Endothelial cell of umbilical vein (primary cell): ENCODE results near the gene CFAP68. TPM values are rescaled to one million over a fixed set of nuclear protein-coding genes. Genes with fewer than 3 reads are reported as not detected.

Experiments used
- BruUV-seq: library from RNA; stranded (reverse); fragments of 400-500 nt; replicated peaks from 2 replicates; lab custom pipeline; 2021; lab: Mats Ljungman, UMichigan
- CTCF ChIA-PET: fragments of 300-600, 350-600 bp; sonication (Branson Sonifier 250); formaldehyde crosslinking; loops from one replicate; lab custom pipeline; 2021; ENCODE audit warnings: antibody characterized with exemption, inconsistent platforms; lab: Charles Lee
- POLR2A ChIA-PET: fragments of 300-600, 350-600 bp; sonication (Branson Sonifier 250); formaldehyde crosslinking; loops from one replicate; lab custom pipeline; 2021; ENCODE audit warnings: antibody characterized with exemption, inconsistent platforms; lab: Charles Lee
- DNase-seq: peaks from one replicate; pipeline ENCODE4 v3.0.0-alpha.2; 2011; ENCODE audit warnings: low read depth, low spot score
- FAIRE-seq: peaks from 2 replicates; lab custom pipeline; 2011; peaks lifted over from hg19 to GRCh38; lab: Jason Lieb, UNC
- H2AFZ ChIP-seq: 2 replicates; pipeline ENCODE4 v1.6.0; 2012; ENCODE audit warnings: low read depth, low read length, control low read depth, inconsistent platforms
- H3K27ac ChIP-seq: 2 replicates; pipeline ENCODE4 v1.5.1; 2011; ENCODE audit warnings: low read depth, mild to moderate bottlenecking, control low read depth, low read length, moderate library complexity; ENCODE audit not compliant: insufficient read depth
- H3K27me3 ChIP-seq, 2 experiments: 2 replicates each; pipeline versions ENCODE4 v1.6.0 to v1.6.1; 2011; ENCODE audit warnings: low read length in 2 of 2, mixed read lengths in 1 of 2; ENCODE audit not compliant: control insufficient read depth in 2 of 2, insufficient read depth in 2 of 2
- H3K36me3 ChIP-seq, 2 experiments: 2 replicates in 1 of 2; 3 replicates in 1 of 2; pipeline ENCODE4 v1.5.1; 2011; ENCODE audit warnings: low read length in 2 of 2, mild to moderate bottlenecking in 1 of 2, moderate library complexity in 1 of 2; ENCODE audit not compliant: control insufficient read depth in 2 of 2, insufficient read depth in 2 of 2; ENCODE audit errors: extremely low read depth in 1 of 2
- H3K4me1 ChIP-seq: 3 replicates; pipeline ENCODE4 v1.5.1; 2011; ENCODE audit warnings: mild to moderate bottlenecking, low read length; ENCODE audit not compliant: control insufficient read depth, insufficient read depth; ENCODE audit errors: extremely low read depth
- H3K4me2 ChIP-seq: 2 replicates; pipeline ENCODE4 v1.6.1; 2011; ENCODE audit warnings: low read length, control low read depth, mixed read lengths; ENCODE audit not compliant: insufficient read depth
- H3K4me3 ChIP-seq, 3 experiments: fragments of 200-600 bp in 1 of 3; sonication (generic), shearing (Covaris generic) in 1 of 3; replicated peaks in 1 of 3; 2 replicates each; pipeline ENCODE4 v1.5.1; 2011 to 2016; ENCODE audit warnings: control low read depth in 3 of 3, low read length in 3 of 3, mild to moderate bottlenecking in 2 of 3, inconsistent platforms in 1 of 3, low read depth in 1 of 3, moderate library complexity in 1 of 3; ENCODE audit not compliant: insufficient read depth in 1 of 3
- H3K79me2 ChIP-seq: 2 replicates; pipeline ENCODE4 v1.6.0; 2012; ENCODE audit warnings: low read length, inconsistent platforms; ENCODE audit not compliant: control insufficient read depth, insufficient read depth
- H3K9ac ChIP-seq: replicated peaks from 2 replicates; pipeline ENCODE3; 2011; ENCODE audit warnings: low read length, control low read depth; ENCODE audit not compliant: insufficient read depth; ENCODE audit errors: extremely low read depth
- H3K9me1 ChIP-seq: replicated peaks from 3 replicates; pipeline ENCODE4 v1.6.0; 2011; ENCODE audit warnings: mild to moderate bottlenecking, low read length; ENCODE audit not compliant: control insufficient read depth, insufficient read depth; ENCODE audit errors: extremely low read depth
- H3K9me3 ChIP-seq: replicated peaks from 2 replicates; pipeline ENCODE4 v1.5.1; 2012; ENCODE audit warnings: low read length, inconsistent platforms; ENCODE audit not compliant: control insufficient read depth, insufficient read depth
- H4K20me1 ChIP-seq: replicated peaks from 2 replicates; pipeline ENCODE3; 2011; ENCODE audit warnings: mild to moderate bottlenecking, low read length; ENCODE audit not compliant: control insufficient read depth, insufficient read depth; ENCODE audit errors: extremely low read depth
- EZH2 ChIP-seq: IDR thresholded peaks from 2 replicates; pipeline ENCODE4 v1.6.1; 2012; ENCODE audit warnings: borderline replicate concordance, low read depth, mild to moderate bottlenecking, moderate library complexity, low read length, inconsistent platforms; ENCODE audit not compliant: severe bottlenecking
- FOS ChIP-seq: IDR thresholded peaks from 2 replicates; pipeline ENCODE4 v1.6.1; 2011; ENCODE audit warnings: mild to moderate bottlenecking, low read length, moderate library complexity, borderline replicate concordance; ENCODE audit not compliant: insufficient read depth
- GATA2 ChIP-seq: IDR thresholded peaks from 2 replicates; pipeline ENCODE4 v1.7.0; 2011; ENCODE audit warnings: low read depth, mild to moderate bottlenecking, moderate library complexity, mixed read lengths, low read length; ENCODE audit not compliant: insufficient read length, insufficient read depth
- JUN ChIP-seq: IDR thresholded peaks from 2 replicates; pipeline ENCODE4 v1.6.1; 2011; ENCODE audit warnings: borderline replicate concordance, low read depth; ENCODE audit not compliant: insufficient read length, insufficient read depth
- MYC ChIP-seq: IDR thresholded peaks from one replicate; pipeline ENCODE4 v1.6.1; 2011; ENCODE audit warnings: mild to moderate bottlenecking, low read depth, low read length
- POLR2A ChIP-seq: IDR thresholded peaks from 2 replicates; pipeline ENCODE4 v1.6.1; 2012; ENCODE audit warnings: low read depth, mild to moderate bottlenecking, control low read depth, low read length
- POLR2AphosphoS5 ChIP-seq: IDR thresholded peaks from 2 replicates; pipeline ENCODE4 v1.6.1; 2012; ENCODE audit warnings: low read depth, mild to moderate bottlenecking, control low read depth, low read length, moderate library complexity; ENCODE audit not compliant: insufficient read depth
- dilution Hi-C: fragments of 300-500 bp; cut with MboI; formaldehyde crosslinking; loops from one replicate; pipeline ENCODE4 v1.15.0; 2019; ENCODE audit warnings: low sequenced_read_pairs; ENCODE audit not compliant: extremely low pct_ligation_motif_present
- intact Hi-C: fragments of 100-400 bp; cut with micrococcal nuclease; formaldehyde crosslinking; loops from one replicate; pipeline ENCODE4 v1.10.0; 2022
- polyA plus RNA-seq, 4 experiments: library from polyadenylated mRNA; depleted of rRNA in 3 of 4; stranded (reverse) in 3 of 4; unstranded in 1 of 4; fragments of >200 nt; gene quantifications; 2 replicates each; pipeline versions ENCODE4 v1.2.1 to v1.2.3, GENCODE V29; 2011 to 2012; ENCODE audit warnings: missing spikeins in 1 of 4
- total RNA-seq: library from RNA; stranded (reverse); gene quantifications from 2 replicates; pipeline ENCODE4 v1.2.3, GENCODE V29; 2021
- TF ChIP-seq, protein P1 (sequence below), 2 donors: IDR thresholded peaks; 1 replicate in 1 of 2; 2 replicates in 1 of 2; pipeline ENCODE4 v1.5.1; 2011; ENCODE audit warnings: low read length in 2 of 2, mild to moderate bottlenecking in 2 of 2, moderate library complexity in 2 of 2, control low read depth in 1 of 2, inconsistent platforms in 1 of 2, low read depth in 1 of 2; ENCODE audit not compliant: insufficient read depth in 1 of 2; ENCODE audit errors: extremely low read depth in 1 of 2
- TF ChIP-seq, protein P2 (sequence below): IDR thresholded peaks from 2 replicates; pipeline ENCODE4 v1.6.1; 2011; ENCODE audit not compliant: insufficient read depth, insufficient read length

Gene CFAP68
- total and polyA plus RNA-seq, 2 donors (not counting 3 experiments of a cell fraction or from before 2014, with no cell fraction given) = 7.4 to 10.6 TPM

DNA sequence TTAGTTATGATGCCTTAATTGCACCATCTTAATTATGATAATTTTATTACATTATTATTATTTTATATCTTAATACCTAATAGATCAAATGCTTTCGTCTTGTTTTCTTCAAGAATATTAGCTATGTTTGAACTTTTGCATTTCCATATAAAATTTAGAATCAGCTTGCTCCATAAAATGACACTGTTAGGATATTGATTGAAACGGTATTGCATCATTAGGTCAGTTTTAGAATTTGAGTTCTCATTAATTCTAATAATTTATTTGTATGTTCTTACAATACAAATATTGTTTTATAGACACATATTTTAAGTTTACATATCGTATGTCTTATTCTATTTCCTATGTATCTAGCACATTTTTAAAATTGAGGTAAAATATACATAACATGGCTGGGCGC lies 6.7 kb downstream of the CFAP68 start:
- DNase-seq (no peak), FAIRE-seq (no peak)
- H3K9me3 ChIP-seq = no peaks in the 10 kb centered on the region
- POLR2A ChIA-PET = no interaction called here
- no peak overlapping the region for H3K4me3 ChIP-seq
- CTCF ChIA-PET = no interaction called here
- H3K36me3 ChIP-seq = no peaks in the 10 kb centered on the region
- BruUV-seq = no TSS peak
- H3K27ac ChIP-seq = no peak overlapping the region
- intact Hi-C loops = no loop called here
- H3K4me1 ChIP-seq = peaks cover 10% of the 10 kb centered on the region
- H4K20me1 ChIP-seq = no peaks in the 10 kb centered on the region
- no peak overlapping the region for H3K4me2 ChIP-seq
- no peak overlapping the region for H2AFZ ChIP-seq
- H3K9ac ChIP-seq = no peak overlapping the region
- TF ChIP-seq POLR2AphosphoS5 = no peak
- no peak for TF ChIP-seq MYC
- no peak for TF ChIP-seq FOS
- no peak for TF ChIP-seq GATA2
- TF ChIP-seq, protein P1, sequence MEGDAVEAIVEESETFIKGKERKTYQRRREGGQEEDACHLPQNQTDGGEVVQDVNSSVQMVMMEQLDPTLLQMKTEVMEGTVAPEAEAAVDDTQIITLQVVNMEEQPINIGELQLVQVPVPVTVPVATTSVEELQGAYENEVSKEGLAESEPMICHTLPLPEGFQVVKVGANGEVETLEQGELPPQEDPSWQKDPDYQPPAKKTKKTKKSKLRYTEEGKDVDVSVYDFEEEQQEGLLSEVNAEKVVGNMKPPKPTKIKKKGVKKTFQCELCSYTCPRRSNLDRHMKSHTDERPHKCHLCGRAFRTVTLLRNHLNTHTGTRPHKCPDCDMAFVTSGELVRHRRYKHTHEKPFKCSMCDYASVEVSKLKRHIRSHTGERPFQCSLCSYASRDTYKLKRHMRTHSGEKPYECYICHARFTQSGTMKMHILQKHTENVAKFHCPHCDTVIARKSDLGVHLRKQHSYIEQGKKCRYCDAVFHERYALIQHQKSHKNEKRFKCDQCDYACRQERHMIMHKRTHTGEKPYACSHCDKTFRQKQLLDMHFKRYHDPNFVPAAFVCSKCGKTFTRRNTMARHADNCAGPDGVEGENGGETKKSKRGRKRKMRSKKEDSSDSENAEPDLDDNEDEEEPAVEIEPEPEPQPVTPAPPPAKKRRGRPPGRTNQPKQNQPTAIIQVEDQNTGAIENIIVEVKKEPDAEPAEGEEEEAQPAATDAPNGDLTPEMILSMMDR (IDR thresholded peaks at IDR 0.05; ENCODE audit: extremely low read depth in 1 of 2, insufficient read depth in 1 of 2, low read depth in 1 of 2, low read length in 2 of 2) = no peak
- TF ChIP-seq JUN = no peak
- TF ChIP-seq EZH2 = no peak
- TF ChIP-seq, protein P2, sequence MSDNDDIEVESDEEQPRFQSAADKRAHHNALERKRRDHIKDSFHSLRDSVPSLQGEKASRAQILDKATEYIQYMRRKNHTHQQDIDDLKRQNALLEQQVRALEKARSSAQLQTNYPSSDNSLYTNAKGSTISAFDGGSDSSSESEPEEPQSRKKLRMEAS = no peak
- TF ChIP-seq POLR2A = no peak
- dilution Hi-C loops = no loop called here
- H3K9me1 ChIP-seq = no peaks in the 10 kb centered on the region
- no peaks in the 10 kb centered on the region for H3K27me3 ChIP-seq
- no peaks in the 10 kb centered on the region for H3K79me2 ChIP-seq
